HepG2 (cell line): ENCODE results near the gene ATXN1L. TPM values are rescaled to one million over a fixed set of nuclear protein-coding genes. Genes with fewer than 3 reads are reported as not detected.

ENCODE experiments used
- ELF3 ChIP-seq: IDR thresholded peaks from 2 replicates; pipeline ENCODE4 v1.6.1; 2016; ENCODE audit warnings: missing genetic modification reagents, missing compliant biosample characterization
- KLF15 ChIP-seq: sonication (generic); formaldehyde crosslinking; IDR thresholded peaks from 2 replicates; pipeline ENCODE4 v1.8.1; 2023; ENCODE audit warnings: borderline replicate concordance, mild to moderate bottlenecking, inconsistent platforms, missing genetic modification reagents, mixed read lengths
- NPAS2 ChIP-seq: sonication (generic); formaldehyde crosslinking; IDR thresholded peaks from 2 replicates; pipeline ENCODE4 v1.8.0; 2022; ENCODE audit warnings: mild to moderate bottlenecking, missing genetic modification reagents, borderline replicate concordance
- NR2C2 ChIP-seq: sonication (generic); formaldehyde crosslinking; IDR thresholded peaks from 2 replicates; pipeline ENCODE4 v1.4.0; 2020; ENCODE audit warnings: missing genetic modification reagents, mild to moderate bottlenecking, moderate library complexity, borderline replicate concordance
- NR3C1 ChIP-seq: sonication (generic); formaldehyde crosslinking; IDR thresholded peaks from 2 replicates; pipeline ENCODE4 v1.4.0; 2020; ENCODE audit warnings: missing genetic modification reagents
- TEAD3 ChIP-seq: optimal IDR thresholded peaks from 2 replicates; pipeline ENCODE3; 2016; ENCODE audit warnings: borderline replicate concordance
- TIGD3 ChIP-seq: sonication (generic); formaldehyde crosslinking; IDR thresholded peaks from 2 replicates; pipeline ENCODE4 v1.5.1; 2020; ENCODE audit warnings: mild to moderate bottlenecking, missing genetic modification reagents, borderline replicate concordance
- ZGPAT ChIP-seq: IDR thresholded peaks from 2 replicates; pipeline ENCODE4 v1.6.1; 2016; ENCODE audit warnings: mild to moderate bottlenecking
- ZNF207 ChIP-seq: fragments of 450-650 bp; IDR thresholded peaks from 2 replicates; pipeline ENCODE4 v1.6.1; 2016; ENCODE audit warnings: antibody characterized with exemption, borderline replicate concordance
- ZNF644 ChIP-seq: IDR thresholded peaks from 2 replicates; pipeline ENCODE4 v1.6.1; 2016; ENCODE audit warnings: low read depth
- ZNF709 ChIP-seq: sonication (generic); formaldehyde crosslinking; IDR thresholded peaks from 2 replicates; pipeline ENCODE4 v1.5.0; 2020; ENCODE audit warnings: mild to moderate bottlenecking, missing genetic modification reagents
- polyA plus RNA-seq, 8 experiments: library from polyadenylated mRNA; depleted of rRNA in 3 of 8; stranded (reverse) in 7 of 8; unstranded in 1 of 8; fragments of >200 nt; fragmentation: Illumina TruSeq in 4 of 8; extraction: Trizol in 4 of 8; gene quantifications; 2 replicates each; pipeline versions ENCODE4 v1.2.1 to v1.2.3, GENCODE V29; 2011 to 2016; ENCODE audit warnings: low read depth in 4 of 8, missing spikeins in 1 of 8, mixed read lengths in 1 of 8; ENCODE audit not compliant: insufficient read depth in 1 of 8
- total RNA-seq, 5 experiments: library from RNA; depleted of rRNA; stranded (reverse); fragments of >200 nt; fragmentation: Illumina TruSeq; extraction: Trizol; gene quantifications; 2 replicates each; pipeline ENCODE4 v1.2.3, GENCODE V29; 2016; ENCODE audit warnings: low read depth in 1 of 5
- TF ChIP-seq, protein P1 (sequence below): sonication (generic); formaldehyde crosslinking; IDR thresholded peaks from 2 replicates; pipeline ENCODE4 v1.5.0; 2020; ENCODE audit warnings: missing genetic modification reagents
- TF ChIP-seq, protein P2 (sequence below): sonication (generic); formaldehyde crosslinking; IDR thresholded peaks from 2 replicates; pipeline ENCODE4 v1.4.0; 2020; ENCODE audit warnings: missing genetic modification reagents
- TF ChIP-seq, protein P3 (sequence below): sonication (generic); formaldehyde crosslinking; IDR thresholded peaks from 2 replicates; pipeline ENCODE4 v1.4.0; 2020; ENCODE audit warnings: mild to moderate bottlenecking, missing genetic modification reagents

The ATXN1L gene
- total and polyA plus RNA-seq, 2 of the 13 experiments (the other 11 are each of a cell fraction or from before 2014, with no cell fraction given), result 20.0 to 22.4 TPM

DNA sequence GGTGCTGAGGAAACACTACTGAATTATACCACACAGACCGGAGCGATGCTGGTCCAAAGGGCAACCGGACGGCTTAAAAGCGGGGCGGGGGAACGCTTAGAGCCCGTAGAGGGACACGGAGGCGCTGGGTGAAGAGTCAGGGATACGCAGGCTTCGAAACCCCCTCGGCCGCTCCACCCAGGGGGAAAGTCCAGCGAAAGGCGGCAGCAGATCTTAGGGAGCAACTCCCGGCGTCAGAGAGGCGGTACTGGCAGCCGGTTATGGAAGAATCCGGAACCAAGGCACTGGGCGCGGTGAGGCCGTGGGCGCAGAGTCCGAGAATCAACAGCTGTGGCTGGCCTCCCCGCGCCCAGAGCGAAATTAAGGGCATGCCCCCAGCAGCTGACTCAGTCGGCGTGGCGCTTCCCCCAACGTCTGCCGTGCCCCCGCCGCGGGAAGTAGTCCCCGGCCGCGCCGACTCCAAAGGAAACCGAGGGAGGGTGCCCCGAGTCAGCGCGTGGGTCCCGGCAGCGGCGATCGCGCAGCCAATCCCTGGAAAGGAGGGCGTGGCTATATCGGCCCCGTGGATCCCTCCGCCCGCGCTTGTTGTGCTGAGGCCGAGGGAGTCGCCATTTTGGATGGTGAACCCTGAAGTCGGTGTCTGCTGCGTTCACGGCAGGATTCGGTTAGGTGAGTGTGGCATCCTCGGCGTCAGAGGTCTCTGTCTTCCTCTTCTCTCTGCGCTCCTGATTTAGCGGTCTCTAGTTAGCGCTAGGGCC, 49.3 kb downstream of the ATXN1L start, which contains the start of gene IST1 (continued):
- TF ChIP-seq NPAS2 (CRISPR knock-in tag) (no peak), ZNF207 (no peak), ZNF709 (CRISPR knock-in tag) (peak; percentile 93), ZGPAT (CRISPR knock-in tag) (peak; percentile 99), TIGD3 (CRISPR knock-in tag) (no peak), NR2C2 (CRISPR knock-in tag) (peak; percentile 87), ZNF644 (CRISPR knock-in tag) (no peak), NR3C1 (CRISPR knock-in tag) (no peak), ELF3 (CRISPR knock-in tag) (peak; percentile 92), TEAD3 (peak; percentile 80), KLF15 (CRISPR knock-in tag) (no peak; the same call in none of the 2 replicates)
- TF ChIP-seq, protein P1, sequence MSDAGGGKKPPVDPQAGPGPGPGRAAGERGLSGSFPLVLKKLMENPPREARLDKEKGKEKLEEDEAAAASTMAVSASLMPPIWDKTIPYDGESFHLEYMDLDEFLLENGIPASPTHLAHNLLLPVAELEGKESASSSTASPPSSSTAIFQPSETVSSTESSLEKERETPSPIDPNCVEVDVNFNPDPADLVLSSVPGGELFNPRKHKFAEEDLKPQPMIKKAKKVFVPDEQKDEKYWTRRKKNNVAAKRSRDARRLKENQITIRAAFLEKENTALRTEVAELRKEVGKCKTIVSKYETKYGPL, result peak; percentile 83; the same call in 1 of the 2 replicates
- TF ChIP-seq, protein P2, sequence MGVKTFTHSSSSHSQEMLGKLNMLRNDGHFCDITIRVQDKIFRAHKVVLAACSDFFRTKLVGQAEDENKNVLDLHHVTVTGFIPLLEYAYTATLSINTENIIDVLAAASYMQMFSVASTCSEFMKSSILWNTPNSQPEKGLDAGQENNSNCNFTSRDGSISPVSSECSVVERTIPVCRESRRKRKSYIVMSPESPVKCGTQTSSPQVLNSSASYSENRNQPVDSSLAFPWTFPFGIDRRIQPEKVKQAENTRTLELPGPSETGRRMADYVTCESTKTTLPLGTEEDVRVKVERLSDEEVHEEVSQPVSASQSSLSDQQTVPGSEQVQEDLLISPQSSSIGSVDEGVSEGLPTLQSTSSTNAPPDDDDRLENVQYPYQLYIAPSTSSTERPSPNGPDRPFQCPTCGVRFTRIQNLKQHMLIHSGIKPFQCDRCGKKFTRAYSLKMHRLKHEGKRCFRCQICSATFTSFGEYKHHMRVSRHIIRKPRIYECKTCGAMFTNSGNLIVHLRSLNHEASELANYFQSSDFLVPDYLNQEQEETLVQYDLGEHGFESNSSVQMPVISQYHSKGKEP (CRISPR knock-in tag), result 0 out of 2 replicates have a peak, but pooled peaks have one; percentile 24
- TF ChIP-seq, protein P3, sequence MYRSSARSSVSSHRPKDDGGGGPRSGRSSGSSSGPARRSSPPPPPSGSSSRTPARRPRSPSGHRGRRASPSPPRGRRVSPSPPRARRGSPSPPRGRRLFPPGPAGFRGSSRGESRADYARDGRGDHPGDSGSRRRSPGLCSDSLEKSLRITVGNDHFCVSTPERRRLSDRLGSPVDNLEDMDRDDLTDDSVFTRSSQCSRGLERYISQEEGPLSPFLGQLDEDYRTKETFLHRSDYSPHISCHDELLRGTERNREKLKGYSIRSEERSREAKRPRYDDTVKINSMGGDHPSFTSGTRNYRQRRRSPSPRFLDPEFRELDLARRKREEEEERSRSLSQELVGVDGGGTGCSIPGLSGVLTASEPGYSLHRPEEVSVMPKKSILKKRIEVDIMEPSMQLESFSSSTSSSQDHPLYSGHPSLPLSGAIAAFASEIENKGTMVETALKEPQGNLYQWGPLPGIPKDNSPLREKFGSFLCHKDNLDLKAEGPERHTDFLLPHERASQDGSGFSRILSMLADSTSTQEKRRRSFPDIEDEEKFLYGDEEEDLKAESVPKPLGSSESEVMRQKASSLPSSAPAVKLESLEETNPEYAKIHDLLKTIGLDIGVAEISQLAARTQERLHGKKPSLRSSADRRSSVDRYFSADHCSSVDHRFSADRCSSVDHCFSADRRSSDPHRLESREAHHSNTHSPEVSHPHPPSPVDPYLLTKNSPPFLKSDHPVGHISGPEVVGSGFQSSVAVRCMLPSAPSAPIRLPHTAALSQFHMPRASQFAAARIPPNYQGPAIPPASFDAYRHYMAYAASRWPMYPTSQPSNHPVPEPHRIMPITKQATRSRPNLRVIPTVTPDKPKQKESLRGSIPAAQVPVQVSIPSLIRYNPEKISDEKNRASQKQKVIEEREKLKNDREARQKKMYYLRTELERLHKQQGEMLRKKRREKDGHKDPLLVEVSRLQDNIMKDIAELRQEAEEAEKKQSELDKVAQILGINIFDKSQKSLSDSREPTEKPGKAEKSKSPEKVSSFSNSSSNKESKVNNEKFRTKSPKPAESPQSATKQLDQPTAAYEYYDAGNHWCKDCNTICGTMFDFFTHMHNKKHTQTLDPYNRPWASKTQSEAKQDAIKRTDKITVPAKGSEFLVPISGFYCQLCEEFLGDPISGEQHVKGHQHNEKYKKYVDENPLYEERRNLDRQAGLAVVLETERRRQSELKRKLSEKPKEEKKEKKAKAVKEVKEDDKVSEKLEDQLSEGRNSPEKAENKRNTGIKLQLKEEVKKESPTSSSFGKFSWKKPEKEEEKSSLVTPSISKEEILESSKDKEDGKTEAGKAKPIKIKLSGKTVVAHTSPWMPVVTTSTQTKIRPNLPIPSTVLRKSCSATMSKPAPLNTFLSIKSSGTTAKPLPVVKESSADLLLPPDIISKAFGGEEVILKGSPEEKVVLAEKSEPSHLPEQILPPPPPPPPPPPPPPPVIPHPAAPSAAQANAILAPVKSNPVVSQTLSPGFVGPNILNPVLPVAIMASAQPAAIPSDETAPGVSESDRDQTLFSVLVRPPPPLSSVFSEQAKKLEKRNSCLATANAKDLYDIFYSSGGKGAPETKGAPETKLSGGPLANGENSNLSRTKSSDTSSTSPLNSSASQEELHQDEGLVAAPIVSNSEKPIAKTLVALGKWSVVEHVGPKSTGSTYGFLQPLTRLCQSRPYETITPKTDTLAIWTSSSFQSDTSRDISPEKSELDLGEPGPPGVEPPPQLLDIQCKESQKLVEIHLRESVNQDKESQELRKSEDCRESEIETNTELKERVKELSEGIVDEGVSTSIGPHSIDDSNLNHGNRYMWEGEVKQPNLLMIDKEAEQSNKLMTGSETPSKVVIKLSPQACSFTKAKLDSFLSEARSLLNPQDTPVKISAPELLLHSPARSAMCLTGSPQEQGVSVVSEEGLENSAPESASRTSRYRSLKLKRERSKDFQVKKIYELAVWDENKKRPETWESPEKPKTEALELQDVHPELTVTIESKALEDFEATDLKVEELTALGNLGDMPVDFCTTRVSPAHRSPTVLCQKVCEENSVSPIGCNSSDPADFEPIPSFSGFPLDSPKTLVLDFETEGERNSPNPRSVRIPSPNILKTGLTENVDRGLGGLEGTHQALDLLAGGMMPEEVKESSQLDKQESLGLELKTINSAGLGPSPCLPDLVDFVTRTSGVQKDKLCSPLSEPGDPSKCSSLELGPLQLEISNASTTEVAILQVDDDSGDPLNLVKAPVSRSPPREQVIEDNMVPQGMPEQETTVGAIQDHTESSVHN (CRISPR knock-in tag), result peak; percentile 85
